Testis (tissue), 2 donors: ENCODE results near the gene GRAMD1A.
"Not testable (repeated sequence)": the region's sequence is repeated elsewhere in the genome, so short reads cannot be mapped to it uniquely, and the experiment has no call there.

Source experiments
- CTCF ChIP-seq, 3 experiments: fragments of 450-650 bp in 2 of 3; fragments of 200-600 bp in 1 of 3; sonication (generic) in 1 of 3; IDR thresholded peaks; one replicate each; pipeline ENCODE4 v1.5.1; 2016 to 2019; ENCODE audit warnings: antibody characterized with exemption in 3 of 3, mild to moderate bottlenecking in 2 of 3, moderate library complexity in 1 of 3
- POLR2A ChIP-seq: fragments of 450-650 bp; IDR thresholded peaks from one replicate; pipeline ENCODE4 v1.6.1; 2017; ENCODE audit warnings: antibody characterized with exemption, mild to moderate bottlenecking, moderate library complexity

GRCh38 chr19:35007427-35007826 lies 7.3 kb downstream of the GRAMD1A start:
- not testable (repeated sequence) for TF ChIP-seq CTCF (IDR thresholded peaks at IDR 0.05); POLR2A
